Left ventricle myocardium inferior (tissue), 1 donor: Measurements from ENCODE around the gene CMTM5. TPM values are rescaled to one million over a fixed set of nuclear protein-coding genes. Genes with fewer than 3 reads are reported as not detected.
"Not testable (repeated sequence)": the region's sequence is repeated elsewhere in the genome, so short reads cannot be mapped to it uniquely, and the experiment has no call there.

ENCODE experiments used
- DNase-seq: peaks from one replicate; pipeline ENCODE4 v3.0.0-alpha.2; 2020
- H3K27ac ChIP-seq: fragments of 200-600 bp; replicated peaks from 2 replicates; pipeline ENCODE4 v1.8.0; 2021
- H3K27me3 ChIP-seq: fragments of 200-600 bp; 2 replicates; pipeline ENCODE4 v1.8.0; 2021; ENCODE audit warnings: low read depth
- H3K36me3 ChIP-seq: fragments of 200-600 bp; 2 replicates; pipeline ENCODE4 v1.8.0; 2021
- H3K4me1 ChIP-seq: fragments of 200-600 bp; 2 replicates; pipeline ENCODE4 v1.8.0; 2021
- H3K4me3 ChIP-seq: fragments of 200-600 bp; 2 replicates; pipeline ENCODE4 v1.8.0; 2021; ENCODE audit warnings: mild to moderate bottlenecking, moderate library complexity
- H3K9me3 ChIP-seq: fragments of 200-600 bp; replicated peaks from 2 replicates; pipeline ENCODE4 v1.8.0; 2021
- CTCF ChIP-seq: fragments of 200-600 bp; IDR thresholded peaks from 2 replicates; pipeline ENCODE4 v1.8.0; 2021; ENCODE audit warnings: antibody characterized with exemption, mild to moderate bottlenecking, borderline replicate concordance
- intact Hi-C: fragments of 100-400 bp; cut with micrococcal nuclease; formaldehyde crosslinking; loops from one replicate; pipeline ENCODE4 v1.11.0; 2022
- microRNA-seq: library from miRNA; unstranded; fragments of <30 nt; microRNA quantifications from one replicate; pipeline ENCODE4 v1.2.0, GENCODE V29; 2020
- total RNA-seq: library from RNA; stranded (reverse); fragmentation: NEBNext Ultra II Directional; extraction: Animal tissue kit (Norgen Biotek cat#: 25700); gene quantifications from one replicate; pipeline ENCODE4 v1.2.1, GENCODE V29; 2021
- donor health status: DM: no; HTN: yes; CAD: no; lungs with severe emphysema.

CMTM5 gene
- total RNA-seq, 1 donor from 2014 or later, result 1.0 TPM

- no peak for DNase-seq
- no peak overlapping the region for H3K27ac ChIP-seq
These were observed 46.8 kb downstream of the CMTM5 start for GRCh38 chr14:23423657-23424056.

GRCh38 chr14:23425169-23425568, 48.3 kb downstream of the CMTM5 start:
- Histone ChIP-seq H3K36me3 (peaks cover 43% of the 10 kb centered on the region), H3K27me3 (no peaks in the 10 kb centered on the region), H3K9me3 (no peaks in the 10 kb centered on the region), H3K4me1 (peaks cover 12% of the 10 kb centered on the region), H3K4me3 (no peak overlapping the region), H3K27ac (no peak overlapping the region)
- no peak for DNase-seq
- intact Hi-C loops, result no loop called here
- no peak for TF ChIP-seq CTCF

More at GRCh38 chr14:23423657-23424056, 46.8 kb downstream of the CMTM5 start:
- TF ChIP-seq CTCF, result no peak
- intact Hi-C loops, result no loop called here
- Histone ChIP-seq H3K4me3 (no peak overlapping the region), H3K9me3 (no peaks in the 10 kb centered on the region), H3K4me1 (peaks cover 12% of the 10 kb centered on the region), H3K27me3 (no peaks in the 10 kb centered on the region), H3K36me3 (peaks cover 46% of the 10 kb centered on the region)

GRCh38 chr14:23425798-23426197, 49.0 kb downstream of the CMTM5 start:
- peaks cover 12% of the 10 kb centered on the region for H3K4me1 ChIP-seq
- H3K9me3 ChIP-seq, H3K4me3 ChIP-seq, H3K27ac ChIP-seq, H3K27me3 ChIP-seq, DNase-seq, intact Hi-C loops: not testable (repeated sequence)
- peaks cover 43% of the 10 kb centered on the region for H3K36me3 ChIP-seq

GRCh38 chr14:23428686-23429495, 52.0 kb downstream of the CMTM5 start:
- Histone ChIP-seq H3K27ac (no peak overlapping the region), H3K9me3 (no peaks in the 10 kb centered on the region), H3K27me3 (no peaks in the 10 kb centered on the region), H3K4me3 (no peak overlapping the region), H3K4me1 (peaks cover 8% of the 10 kb centered on the region), H3K36me3 (peaks cover 49% of the 10 kb centered on the region)
- no peak for DNase-seq
- intact Hi-C loops, result no loop called here
- TF ChIP-seq CTCF, result no peak

Small RNA genes within 50 kb of the gene (microRNA-seq; reads per million reads assigned to microRNA genes)
- gene MIR208A (860 reads per million, percentile 83 among the genes with 10 or more reads in this experiment), gene MIR208B (53,355 reads per million, percentile 98 among the genes with 10 or more reads in this experiment)

Other genes with a start within 250 kb of the CMTM5 start
- 10.6 TPM for gene SLC7A8, start 193.4 kb upstream of the CMTM5 start, total RNA-seq
- not detected for gene RNF212B, start 139.1 kb upstream of the CMTM5 start, total RNA-seq
- gene HOMEZ, start 90.9 kb upstream of the CMTM5 start, total RNA-seq, result 9.1 TPM
- 9.0 TPM for gene PPP1R3E, start 74.2 kb upstream of the CMTM5 start, total RNA-seq
- gene BCL2L2, start 70.2 kb upstream of the CMTM5 start, total RNA-seq, result 37.5 TPM
- gene PABPN1, start 55.6 kb upstream of the CMTM5 start, total RNA-seq, result 71.2 TPM
- gene SLC22A17, start 24.2 kb upstream of the CMTM5 start, total RNA-seq, result 9.7 TPM
- 3.6 TPM for gene EFS, start 11.9 kb upstream of the CMTM5 start, total RNA-seq
- not detected for gene IL25, start 4.2 kb upstream of the CMTM5 start, total RNA-seq
- 1,823 TPM for gene MYH6, start 31.2 kb downstream of the CMTM5 start, total RNA-seq
- gene MYH7, start 58.6 kb downstream of the CMTM5 start, total RNA-seq, result 14,853 TPM
- gene NGDN, start 92.7 kb downstream of the CMTM5 start, total RNA-seq, result 17.2 TPM
- gene ZFHX2, start 174.7 kb downstream of the CMTM5 start, total RNA-seq, result 0.74 TPM
- gene THTPA, start 179.2 kb downstream of the CMTM5 start, total RNA-seq, result 17.2 TPM
- 10.4 TPM for gene AP1G2, start 190.7 kb downstream of the CMTM5 start, total RNA-seq
- 0.19 TPM for gene JPH4, start 201.7 kb downstream of the CMTM5 start, total RNA-seq